ENCODE results near the gene SPA17. TPM values are rescaled to one million over a fixed set of nuclear protein-coding genes. Genes with fewer than 3 reads are reported as not detected.

SPA17 gene
- total RNA-seq, 1 donor from 2014 or later = 1.7 TPM

DNA sequence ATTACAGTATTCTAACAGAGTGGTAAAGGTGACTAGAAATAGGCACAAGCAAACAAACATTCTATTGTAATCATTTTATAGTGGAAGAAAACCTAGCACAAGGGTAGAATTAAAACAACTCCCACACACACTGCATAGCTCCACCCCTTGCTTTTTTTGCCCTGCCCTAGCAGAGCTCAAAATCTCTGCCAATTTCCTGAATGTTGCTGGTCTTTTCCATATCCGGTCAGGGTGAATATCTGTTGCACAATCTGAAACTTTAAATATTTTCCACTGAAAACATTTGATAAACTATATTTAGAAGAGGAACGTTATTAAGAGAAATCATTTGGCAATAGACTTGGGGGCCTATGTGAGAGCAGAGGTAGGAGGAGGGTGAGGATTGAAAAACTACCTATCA is 2.7 kb downstream of the SPA17 start:
- no peaks in the 10 kb centered on the region for H3K27me3 ChIP-seq
- TF ChIP-seq, protein P1, sequence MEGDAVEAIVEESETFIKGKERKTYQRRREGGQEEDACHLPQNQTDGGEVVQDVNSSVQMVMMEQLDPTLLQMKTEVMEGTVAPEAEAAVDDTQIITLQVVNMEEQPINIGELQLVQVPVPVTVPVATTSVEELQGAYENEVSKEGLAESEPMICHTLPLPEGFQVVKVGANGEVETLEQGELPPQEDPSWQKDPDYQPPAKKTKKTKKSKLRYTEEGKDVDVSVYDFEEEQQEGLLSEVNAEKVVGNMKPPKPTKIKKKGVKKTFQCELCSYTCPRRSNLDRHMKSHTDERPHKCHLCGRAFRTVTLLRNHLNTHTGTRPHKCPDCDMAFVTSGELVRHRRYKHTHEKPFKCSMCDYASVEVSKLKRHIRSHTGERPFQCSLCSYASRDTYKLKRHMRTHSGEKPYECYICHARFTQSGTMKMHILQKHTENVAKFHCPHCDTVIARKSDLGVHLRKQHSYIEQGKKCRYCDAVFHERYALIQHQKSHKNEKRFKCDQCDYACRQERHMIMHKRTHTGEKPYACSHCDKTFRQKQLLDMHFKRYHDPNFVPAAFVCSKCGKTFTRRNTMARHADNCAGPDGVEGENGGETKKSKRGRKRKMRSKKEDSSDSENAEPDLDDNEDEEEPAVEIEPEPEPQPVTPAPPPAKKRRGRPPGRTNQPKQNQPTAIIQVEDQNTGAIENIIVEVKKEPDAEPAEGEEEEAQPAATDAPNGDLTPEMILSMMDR (IDR thresholded peaks at IDR 0.05) = no peak
- TF ChIP-seq POLR2AphosphoS5 (IDR thresholded peaks at IDR 0.05; ENCODE audit: insufficient read depth in 1 of 2, low read depth in 1 of 2) = peak in 1 of 2 donors; percentile 83
- intact Hi-C loops (cut with DNase I) = no loop called here
- H3K9me3 ChIP-seq = no peaks in the 10 kb centered on the region
- peaks cover 21% of the 10 kb centered on the region for H3K4me1 ChIP-seq
- no peak overlapping the region for H3K4me3 ChIP-seq
- DNase-seq (ENCODE audit: extremely low spot score in 2 of 2) = no peak
- peak overlapping the region; percentile 42 for H3K27ac ChIP-seq
- no peaks in the 10 kb centered on the region for H3K36me3 ChIP-seq

DNA sequence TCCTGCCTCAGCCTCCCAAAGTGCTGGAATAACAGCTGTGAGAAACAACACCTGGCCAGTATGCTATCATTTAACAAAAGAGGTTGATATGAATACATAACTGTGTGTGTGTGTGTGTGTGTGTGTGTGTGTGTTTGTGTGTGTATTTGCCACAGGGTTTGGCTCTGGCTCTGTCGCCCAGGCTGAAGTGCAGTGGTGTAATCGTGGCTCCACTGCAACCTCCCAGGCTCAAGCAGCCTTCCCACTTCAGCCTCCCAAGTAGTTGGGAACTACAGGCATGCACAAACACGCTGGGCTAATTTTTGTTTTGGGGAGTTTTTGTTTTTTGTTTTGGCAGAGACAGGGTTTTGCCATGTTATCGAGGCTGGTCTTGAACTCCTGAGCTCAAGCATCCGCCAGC is 4.7 kb downstream of the SPA17 start:
- no peak overlapping the region for H3K4me3 ChIP-seq
- peaks cover 11% of the 10 kb centered on the region for H3K9me3 ChIP-seq
- intact Hi-C loops (cut with DNase I) = no loop called here
- TF ChIP-seq POLR2A (IDR thresholded peaks at IDR 0.05) (no peak), POLR2AphosphoS5 (IDR thresholded peaks at IDR 0.05; ENCODE audit: insufficient read depth in 1 of 2, low read depth in 1 of 2) (no peak)
- TF ChIP-seq, protein P1 (IDR thresholded peaks at IDR 0.05) = no peak
- H3K27ac ChIP-seq = no peak overlapping the region
- DNase-seq (ENCODE audit: extremely low spot score in 2 of 2) = no peak
- no peaks in the 10 kb centered on the region for H3K27me3 ChIP-seq
- no peaks in the 10 kb centered on the region for H3K36me3 ChIP-seq
- H3K4me1 ChIP-seq = peaks cover 10% of the 10 kb centered on the region

DNA sequence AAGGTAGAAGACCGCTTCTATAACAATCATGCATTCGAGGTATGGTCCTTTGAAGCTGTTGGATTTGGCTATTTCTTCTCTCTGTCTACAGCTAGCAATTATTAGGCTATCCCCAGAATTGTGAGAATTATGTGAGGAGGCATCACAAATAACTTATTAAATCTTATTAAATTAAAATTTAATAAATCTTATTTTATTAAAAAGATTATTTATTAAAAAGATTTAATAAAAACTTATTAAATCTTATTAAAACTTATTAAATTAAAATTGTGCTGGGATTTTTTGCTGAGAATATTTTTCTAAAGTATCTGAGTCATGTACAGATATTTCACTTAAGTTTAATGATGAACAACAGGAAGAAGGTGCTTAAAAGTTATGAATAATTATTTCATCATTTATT is 7.7 kb downstream of the SPA17 start:
- H3K27me3 ChIP-seq = no peaks in the 10 kb centered on the region
- intact Hi-C loops (cut with DNase I) = no loop called here
- no peaks in the 10 kb centered on the region for H3K4me1 ChIP-seq
- H3K27ac ChIP-seq = no peak overlapping the region
- no peaks in the 10 kb centered on the region for H3K36me3 ChIP-seq
- H3K9me3 ChIP-seq = peaks cover 11% of the 10 kb centered on the region
- TF ChIP-seq, protein P1 (IDR thresholded peaks at IDR 0.05) = no peak
- TF ChIP-seq POLR2AphosphoS5 (IDR thresholded peaks at IDR 0.05; ENCODE audit: insufficient read depth in 1 of 2, low read depth in 1 of 2) = no peak
- TF ChIP-seq POLR2A (IDR thresholded peaks at IDR 0.05) = no peak
- DNase-seq (ENCODE audit: extremely low spot score in 2 of 2) = no peak
- H3K4me3 ChIP-seq = no peak overlapping the region

DNA sequence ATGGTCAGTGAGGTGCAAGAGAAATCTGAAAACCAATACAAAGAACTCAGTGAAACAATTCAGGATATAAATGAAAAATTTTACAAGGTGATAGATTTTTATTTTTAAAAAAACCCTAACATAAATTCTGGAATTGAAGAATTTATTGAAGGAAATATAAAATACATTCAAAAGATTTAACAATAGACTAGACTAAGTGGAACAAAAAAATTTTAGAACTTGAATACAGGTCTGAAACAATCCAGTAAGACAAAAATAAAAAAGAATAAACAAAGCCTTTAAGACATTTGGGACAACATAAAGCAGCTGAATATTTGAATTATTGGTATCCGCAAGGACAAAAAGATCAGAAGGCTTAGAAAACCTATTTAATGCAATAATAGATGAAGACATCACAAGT is 8.7 kb downstream of the SPA17 start:
- intact Hi-C loops (cut with DNase I) = no loop called here
- Histone ChIP-seq H3K4me1 (no peaks in the 10 kb centered on the region), H3K9me3 (peaks cover 11% of the 10 kb centered on the region), H3K4me3 (no peak overlapping the region), H3K36me3 (no peaks in the 10 kb centered on the region), H3K27me3 (no peaks in the 10 kb centered on the region), H3K27ac (no peak overlapping the region)
- no peak for DNase-seq (ENCODE audit: extremely low spot score in 2 of 2)
- TF ChIP-seq, protein P1 (IDR thresholded peaks at IDR 0.05) = no peak
- TF ChIP-seq POLR2AphosphoS5 (IDR thresholded peaks at IDR 0.05; ENCODE audit: insufficient read depth in 1 of 2, low read depth in 1 of 2) = no peak
- TF ChIP-seq POLR2A (IDR thresholded peaks at IDR 0.05) = no peak

DNA sequence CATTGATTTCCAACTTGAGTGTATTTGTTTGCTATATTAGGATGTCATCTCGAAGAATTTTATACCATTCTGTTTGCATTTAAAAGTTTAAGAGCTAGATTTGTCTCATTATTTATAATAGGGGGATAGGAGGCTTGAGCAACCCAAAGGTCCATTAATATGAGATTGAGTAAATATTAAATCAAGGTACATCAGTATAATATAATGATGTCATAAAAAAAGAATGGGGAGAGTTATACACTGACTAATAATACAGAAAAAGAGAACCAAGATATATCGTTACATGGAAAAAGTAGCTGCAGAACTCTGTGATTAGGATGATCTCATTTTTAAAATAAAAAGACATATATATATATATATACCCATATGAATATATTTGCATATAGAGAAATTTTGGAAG is 19.4 kb downstream of the SPA17 start:
- no peaks in the 10 kb centered on the region for H3K36me3 ChIP-seq
- no peak overlapping the region for H3K27ac ChIP-seq
- H3K9me3 ChIP-seq = no peaks in the 10 kb centered on the region
- no peak for DNase-seq (ENCODE audit: extremely low spot score in 2 of 2)
- TF ChIP-seq POLR2A (IDR thresholded peaks at IDR 0.05) (no peak), POLR2AphosphoS5 (IDR thresholded peaks at IDR 0.05; ENCODE audit: insufficient read depth in 1 of 2, low read depth in 1 of 2) (no peak)
- TF ChIP-seq, protein P1 (IDR thresholded peaks at IDR 0.05) = no peak
- intact Hi-C loops (cut with DNase I) = no loop called here
- no peaks in the 10 kb centered on the region for H3K4me1 ChIP-seq
- H3K4me3 ChIP-seq = no peak overlapping the region
- H3K27me3 ChIP-seq = no peaks in the 10 kb centered on the region

All from vagina (tissue), 2 donors.